ENCODE results near the gene GBA3. TPM values are rescaled to one million over a fixed set of nuclear protein-coding genes. Genes with fewer than 3 reads are reported as not detected.

Gene GBA3
- total and polyA plus RNA-seq, 2 experiments from 2014 or later: not detected

GRCh38 chr4:22744478-22745062 lies 51.8 kb downstream of the GBA3 start (continued):
- no peak for TF ChIP-seq ETS1 (IDR thresholded peaks at IDR 0.05)
- TF ChIP-seq POLR2AphosphoS5 (IDR thresholded peaks at IDR 0.05; ENCODE audit: low read depth): no peak
- no peak for TF ChIP-seq EZH2phosphoT487 (IDR thresholded peaks at IDR 0.05; ENCODE audit: unreplicated experiment)
- no peak for TF ChIP-seq ZNF114 (CRISPR knock-in tag; IDR thresholded peaks at IDR 0.05)
- TF ChIP-seq EZH2 (IDR thresholded peaks at IDR 0.05; ENCODE audit: low read depth, unreplicated experiment): no peak
- TF ChIP-seq JUNB (IDR thresholded peaks at IDR 0.05; ENCODE audit: unreplicated experiment): no peak

GRCh38 chr4:22745234-22745633 lies 52.5 kb downstream of the GBA3 start:
- no peaks in the 10 kb centered on the region for H4K20me1 ChIP-seq (replicated peaks; ENCODE audit: insufficient read depth)
- no peaks in the 10 kb centered on the region for H3F3A ChIP-seq (replicated peaks; ENCODE audit: low read depth)
- H3K27ac Mint-ChIP-seq: no peak overlapping the region
- H3K9me2 ChIP-seq (ENCODE audit: insufficient read depth): peaks cover 12% of the 10 kb centered on the region; the same call in 1 of the 2 replicates
- no peaks in the 10 kb centered on the region for H3K36me3 Mint-ChIP-seq (ENCODE audit: low read depth)
- no peaks in the 10 kb centered on the region for H3K4me1 ChIP-seq (ENCODE audit: insufficient read depth)
- no peak overlapping the region for H3K4me2 ChIP-seq
- no peaks in the 10 kb centered on the region for H3K79me2 ChIP-seq (replicated peaks; ENCODE audit: insufficient read depth)
- no peak overlapping the region for H3K4me3 Mint-ChIP-seq
- H3K36me3 ChIP-seq (ENCODE audit: insufficient read depth): no peaks in the 10 kb centered on the region
- H3K4me3 ChIP-seq: no peak overlapping the region
- ATAC-seq (no peak), DNase-seq (ENCODE audit: low spot score) (no peak)
- H3K27me3 ChIP-seq (ENCODE audit: insufficient read depth): no peaks in the 10 kb centered on the region
- no peak overlapping the region for H2AFZ ChIP-seq
- no peak overlapping the region for H3K27ac ChIP-seq (ENCODE audit: low read depth)
- no peaks in the 10 kb centered on the region for H3K4me1 Mint-ChIP-seq
- H3K9me3 Mint-ChIP-seq: no peaks in the 10 kb centered on the region; the same call in 2 of the 3 replicates
- H3K27me3 Mint-ChIP-seq (ENCODE audit: insufficient read depth, low read depth, poor library complexity): no peaks in the 10 kb centered on the region
- no peak for TF ChIP-seq ZNF462 (CRISPR knock-in tag; IDR thresholded peaks at IDR 0.05)
- no peak for TF ChIP-seq EZH2 (IDR thresholded peaks at IDR 0.05; ENCODE audit: low read depth, unreplicated experiment)
- TF ChIP-seq ETS1 (IDR thresholded peaks at IDR 0.05): no peak
- TF ChIP-seq CREB1 (CRISPR knock-in tag; IDR thresholded peaks at IDR 0.05; ENCODE audit: low read depth): no peak
- TF ChIP-seq NANOG (IDR thresholded peaks at IDR 0.05; ENCODE audit: borderline replicate concordance): no peak
- no peak for TF ChIP-seq EZH2phosphoT487 (IDR thresholded peaks at IDR 0.05; ENCODE audit: unreplicated experiment)
- no peak for TF ChIP-seq ZNF114 (CRISPR knock-in tag; IDR thresholded peaks at IDR 0.05)
- no peak for TF ChIP-seq CTCF (conservative IDR thresholded peaks at IDR 0.05; ENCODE audit: low read depth in 2 of 2)
- TF ChIP-seq JUNB (IDR thresholded peaks at IDR 0.05; ENCODE audit: unreplicated experiment): no peak
- no peak for TF ChIP-seq ZNF331 (CRISPR knock-in tag; IDR thresholded peaks at IDR 0.05; ENCODE audit: low read depth)
- TF ChIP-seq POLR2AphosphoS5 (IDR thresholded peaks at IDR 0.05; ENCODE audit: low read depth): no peak
